Effector CD4-positive, alpha-beta T cell (primary cell): ENCODE measurements around the gene NUP210L.

ENCODE experiments used
- DNase-seq: peaks from one replicate; pipeline ENCODE4 v3.0.0-alpha.2; 2020
- total RNA-seq: gene quantifications from one replicate; lab custom pipeline; 2026; lab: John Stamatoyannopoulos, UW

Gene NUP210L
- 2.1 reads per million, percentile 4 among the genes with 10 or more reads in this experiment for total RNA-seq

GRCh38 chr1:154154534-154155191, at the start of gene NUP210L:
TSS of gene NUP210L (minus strand) at chr1:154155073.
- DNase-seq: no peak

- DNase-seq: no peak
These were observed 44.6 kb upstream of the NUP210L start for GRCh38 chr1:154199563-154199879.

DNA sequence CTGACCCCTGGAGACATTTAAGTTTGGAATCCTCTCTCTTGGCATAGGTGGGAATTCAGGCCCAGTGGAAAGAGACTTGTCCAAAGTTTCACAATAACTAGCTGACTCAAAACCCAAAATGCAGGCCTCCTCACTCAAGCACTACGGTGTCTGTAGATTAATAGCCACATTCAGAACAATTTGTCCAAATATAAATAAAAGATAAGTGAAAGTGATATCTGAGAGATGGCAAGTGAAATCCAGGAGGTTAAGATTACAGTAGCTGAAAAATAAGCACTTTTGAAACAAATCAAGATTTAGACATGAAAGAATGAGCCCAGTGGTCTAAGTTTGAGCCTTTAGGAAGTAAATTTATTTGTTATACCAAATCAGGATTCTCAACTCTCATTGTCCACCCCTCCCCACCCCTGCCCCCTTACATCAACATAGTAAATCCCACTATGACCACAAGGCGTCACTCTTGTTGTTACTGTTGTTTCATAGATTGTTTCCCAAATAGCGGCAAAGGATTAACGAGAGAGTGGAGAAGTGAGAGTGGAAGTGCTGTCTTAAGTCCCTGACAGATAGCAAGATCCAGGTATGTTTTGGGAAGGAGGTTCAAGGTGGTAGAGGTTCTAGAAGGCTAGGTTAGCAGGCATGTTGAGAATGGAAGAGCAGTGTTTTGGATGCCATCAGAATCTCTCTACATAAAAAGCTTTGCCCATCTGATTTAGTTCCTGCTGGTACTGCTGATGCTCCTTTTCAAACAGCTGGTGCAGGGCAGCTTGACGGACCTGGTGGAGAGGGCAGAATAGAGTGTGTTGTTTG, 44.1 kb upstream of the NUP210L start:
- DNase-seq: peak; percentile 33

GRCh38 chr1:154193821-154194220, 38.9 kb upstream of the NUP210L start:
- no peak for DNase-seq

- DNase-seq: no peak
These were observed 37.6 kb upstream of the NUP210L start for GRCh38 chr1:154192476-154192875.

DNA sequence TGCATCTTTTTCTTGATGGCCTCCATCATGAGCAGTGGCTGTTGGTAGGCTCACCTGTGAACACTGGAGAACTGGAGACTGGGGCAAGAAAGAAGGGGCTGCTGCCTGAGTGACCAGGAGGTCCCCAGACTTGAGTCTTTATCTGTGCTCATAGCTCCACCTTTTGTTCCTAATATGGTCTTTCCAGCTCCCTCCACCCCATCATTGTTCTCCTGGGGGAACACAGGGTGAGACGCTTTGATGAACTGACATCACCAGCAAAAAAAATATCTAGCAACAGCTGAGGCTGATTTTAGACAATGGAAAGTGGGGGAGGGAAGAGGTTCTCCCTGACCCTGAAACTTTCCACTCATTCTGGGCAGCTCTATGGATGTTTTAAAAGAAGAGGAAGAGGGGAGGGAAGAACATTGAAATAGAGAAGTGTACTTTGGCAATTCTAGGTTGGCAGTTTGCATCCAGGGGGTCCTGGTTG, 37.2 kb upstream of the NUP210L start, which contains the start of gene TPM3:
TSS of gene TPM3 (minus strand) at position 111 of the 472 bp plus-strand sequence. CDS start at position 29, 82 bp downstream.
- no peak for DNase-seq

GRCh38 chr1:154190550-154190949, 35.7 kb upstream of the NUP210L start:
- no peak for DNase-seq

- no peak for DNase-seq
These were observed 32.1 kb upstream of the NUP210L start for GRCh38 chr1:154186852-154187501.

GRCh38 chr1:154186177-154186576, 31.3 kb upstream of the NUP210L start:
- peak; percentile 47 for DNase-seq

GRCh38 chr1:154183046-154183915, 28.4 kb upstream of the NUP210L start:
- peak; percentile 92 for DNase-seq

DNA sequence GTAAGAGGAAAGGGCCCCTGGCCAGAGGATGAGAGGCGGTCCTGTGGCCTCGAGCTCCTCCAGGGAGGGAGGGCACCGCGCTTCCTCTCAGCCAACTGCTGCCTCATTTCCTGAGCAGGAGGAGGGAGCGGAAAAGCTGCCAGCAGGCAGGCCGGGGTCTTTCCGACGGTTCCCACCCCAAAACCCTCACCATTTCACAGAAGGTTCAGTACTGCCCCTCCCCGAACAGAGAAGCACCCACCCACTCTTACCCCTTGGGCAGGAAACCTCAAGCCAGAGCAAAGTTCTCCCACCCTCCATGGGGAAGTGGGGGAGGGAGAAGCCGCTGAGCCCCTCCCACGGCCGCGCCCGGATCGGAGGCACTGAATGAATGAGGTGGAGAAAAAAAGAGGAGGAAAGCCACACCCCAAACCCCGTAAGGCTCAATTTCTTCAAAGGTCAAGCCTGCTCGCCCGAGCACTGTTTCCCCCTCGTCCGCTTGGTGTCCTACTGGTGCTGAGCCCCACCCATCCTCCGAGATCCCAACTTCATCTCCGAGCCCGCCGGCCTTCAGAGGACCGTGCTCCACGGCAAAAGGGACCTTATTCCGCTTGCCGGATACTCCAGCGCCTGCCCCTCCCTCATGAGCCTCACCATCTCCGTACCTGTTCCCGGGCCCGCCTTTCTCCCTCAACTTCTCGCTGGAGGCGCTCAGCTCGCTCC, 27.6 kb upstream of the NUP210L start:
- DNase-seq: peak; percentile 56

- DNase-seq: no peak
These were observed 27.1 kb upstream of the NUP210L start for GRCh38 chr1:154181944-154182343.

DNA sequence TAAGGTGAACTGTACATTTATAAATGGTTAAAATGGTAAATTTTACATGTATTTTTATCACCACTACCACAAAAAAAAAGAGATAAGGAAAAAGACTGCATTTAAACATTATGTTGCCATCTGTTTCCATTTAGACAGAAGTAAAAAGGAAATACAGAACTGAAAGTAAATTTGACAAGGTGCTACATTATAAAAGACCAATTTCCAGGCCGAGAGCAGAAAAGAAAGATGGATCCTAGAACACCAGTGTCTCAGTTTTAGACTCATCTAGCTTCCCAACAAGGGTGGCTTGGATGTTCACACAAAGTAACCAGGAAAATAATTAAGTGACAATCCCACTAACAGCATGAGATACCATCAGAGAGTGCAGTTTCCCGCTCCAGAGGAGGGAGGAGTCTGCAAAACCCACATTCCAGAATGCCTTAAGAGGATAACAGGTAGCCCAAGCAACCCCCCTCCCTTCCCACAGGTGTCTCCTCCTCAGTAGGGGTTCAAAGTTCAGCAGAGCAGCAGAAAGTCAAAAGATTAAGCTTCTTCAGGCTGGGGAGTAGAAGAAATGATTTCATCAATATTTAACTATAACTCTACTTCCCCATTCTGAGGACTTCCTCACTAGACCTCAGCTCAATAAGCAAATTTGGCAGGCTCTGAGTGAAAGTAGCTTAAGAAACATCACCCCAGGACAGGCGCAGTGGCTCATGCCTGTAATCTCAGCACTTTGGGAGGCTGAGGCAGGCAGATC, 25.2 kb upstream of the NUP210L start:
- DNase-seq: no peak

DNA sequence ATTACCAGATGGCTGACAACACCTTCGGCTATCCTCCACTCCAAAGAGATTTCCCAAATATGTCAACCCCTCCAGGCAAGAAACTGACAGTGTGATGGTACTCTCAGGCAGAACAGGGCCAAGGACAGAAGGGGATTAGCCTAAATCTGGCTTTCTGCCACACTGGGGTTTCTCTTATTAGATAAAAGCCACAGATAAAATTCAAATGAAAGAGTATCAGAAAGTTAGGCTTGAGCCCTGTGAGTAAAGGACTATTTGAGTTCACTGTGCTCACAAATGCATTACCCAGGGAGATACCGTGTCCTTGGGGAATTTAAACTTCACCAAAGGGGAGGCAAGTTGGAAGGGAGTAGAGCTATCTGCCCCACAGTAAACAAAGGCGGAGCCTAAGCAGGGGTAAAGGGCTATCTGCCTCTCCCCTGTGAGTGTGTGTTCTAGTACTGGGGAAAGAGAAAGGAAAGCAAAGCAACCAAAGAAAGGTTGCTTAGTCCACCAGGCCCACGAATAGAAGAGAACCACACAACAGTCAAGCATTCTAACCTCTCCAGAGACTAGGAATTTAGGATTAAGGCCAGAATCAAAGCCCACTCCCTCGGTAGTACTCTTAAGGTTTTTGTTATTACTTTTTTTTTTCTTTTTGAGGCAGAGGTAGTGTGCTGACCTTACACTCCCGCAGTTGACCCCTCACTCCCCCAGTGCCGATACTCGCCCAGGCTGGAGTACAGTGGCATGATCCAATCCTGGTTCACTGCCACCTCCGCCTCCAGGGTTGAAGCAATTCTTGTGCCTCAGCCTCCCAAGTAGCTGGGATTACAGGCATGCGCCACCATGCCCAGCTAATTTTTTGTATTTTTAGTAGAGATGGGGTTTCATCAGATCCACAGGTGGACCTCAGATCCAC, 24.3 kb upstream of the NUP210L start:
- DNase-seq: no peak

DNA sequence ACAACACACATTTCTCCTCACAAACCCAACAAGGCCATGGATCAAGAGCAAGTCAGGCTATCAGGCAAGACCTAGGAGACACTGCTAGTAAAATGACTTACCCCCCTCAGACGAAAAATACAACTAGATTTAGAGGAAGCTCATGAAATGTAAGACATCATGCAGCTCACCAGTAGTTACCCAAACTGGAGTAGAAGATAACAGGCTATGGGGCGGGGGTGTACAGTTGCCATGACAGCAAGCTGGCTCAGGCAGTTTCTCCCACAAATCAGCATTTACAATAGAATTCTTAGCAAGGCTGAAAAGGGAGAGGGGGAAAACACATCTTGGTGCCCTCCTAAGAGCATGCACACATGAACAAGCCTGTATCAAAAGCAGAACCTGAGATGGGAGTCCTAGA, 23.1 kb upstream of the NUP210L start:
- no peak for DNase-seq

DNA sequence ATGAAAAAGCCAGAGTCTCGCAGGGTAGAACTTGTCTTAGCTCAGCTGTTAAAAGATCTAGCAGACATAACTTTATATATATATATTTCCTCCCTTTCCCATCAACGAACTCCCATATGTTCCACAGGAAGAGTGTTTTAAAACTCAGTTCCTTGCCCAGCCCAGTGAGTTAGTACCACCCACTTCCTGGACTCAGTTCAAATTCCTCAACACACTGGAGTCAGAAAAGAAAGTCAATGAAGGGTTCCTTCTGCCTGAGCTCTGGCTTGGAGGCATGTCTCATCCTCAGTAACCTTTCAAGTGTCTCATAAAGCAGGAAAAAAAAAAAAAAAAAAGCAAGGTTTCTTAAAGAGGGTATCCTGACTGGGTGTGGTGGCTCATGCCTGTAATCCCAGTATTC, 21.5 kb upstream of the NUP210L start:
- DNase-seq: no peak

DNA sequence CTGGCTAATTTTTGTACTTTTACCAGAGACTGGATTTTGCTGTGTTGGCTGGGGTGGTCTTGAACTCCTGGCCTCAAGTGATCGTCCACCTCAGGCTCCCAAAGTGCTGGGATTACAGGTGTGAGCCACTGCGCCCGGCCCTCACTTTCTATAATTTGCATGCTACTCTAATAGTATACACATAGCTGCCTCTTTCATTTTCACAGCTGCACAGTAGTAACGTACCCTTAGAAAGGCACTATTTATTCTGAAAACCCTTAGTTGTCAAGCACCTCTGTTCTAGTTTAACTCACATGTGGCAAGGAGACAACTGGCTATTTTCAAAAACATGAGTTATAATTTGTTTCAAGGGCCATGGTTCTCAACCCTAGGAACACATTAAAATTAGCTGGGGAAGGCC, 19.8 kb upstream of the NUP210L start:
- DNase-seq: no peak

DNA sequence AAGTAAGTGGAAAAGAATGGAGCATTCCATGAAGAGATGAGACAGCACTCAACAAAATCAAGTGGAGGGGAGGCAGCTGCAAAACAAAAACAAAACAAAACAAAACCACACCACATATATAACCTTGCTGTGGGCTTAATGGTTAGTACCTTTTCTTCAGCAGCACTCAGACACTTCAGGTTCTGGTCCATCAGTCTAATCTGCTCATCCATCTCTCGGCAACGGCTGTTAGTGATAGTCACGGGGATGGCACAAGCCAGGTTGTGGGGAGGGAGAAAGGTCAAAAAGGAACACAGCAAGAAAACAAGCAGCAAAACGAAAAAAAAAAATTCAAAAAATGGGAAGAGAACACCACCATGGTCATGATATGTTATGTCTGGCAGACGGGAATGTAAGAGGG, 17.0 kb upstream of the NUP210L start:
- no peak for DNase-seq

DNA sequence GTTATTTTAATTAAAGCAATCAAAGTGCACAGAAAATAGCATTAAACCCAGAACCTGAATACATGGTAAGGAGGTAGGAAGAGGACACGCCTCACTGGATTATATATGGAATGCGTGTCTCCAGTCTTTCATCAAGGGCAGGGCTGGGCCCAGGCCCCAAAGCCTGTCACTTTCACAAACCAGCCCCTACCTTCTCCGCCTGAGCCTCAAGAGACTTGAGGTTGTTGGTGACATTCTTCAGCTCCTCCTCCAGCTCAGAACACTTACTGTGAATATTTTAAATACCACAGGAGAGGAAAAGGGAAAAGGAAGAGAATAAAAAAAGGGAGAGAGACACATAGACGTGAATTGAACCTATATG, 16.3 kb upstream of the NUP210L start:
- no peak for DNase-seq

GRCh38 chr1:154170547-154171222, 15.8 kb upstream of the NUP210L start:
- DNase-seq: no peak
